Activated naive CD4-positive, alpha-beta T cell treated with anti-CD3 and anti-CD28 coated beads for 36 hours (primary cell): ENCODE results near the gene CDC42BPA. TPM values are rescaled to one million over a fixed set of nuclear protein-coding genes. Genes with fewer than 3 reads are reported as not detected.
"Not testable (repeated sequence)": the region's sequence is repeated elsewhere in the genome, so short reads cannot be mapped to it uniquely, and the experiment has no call there.

ENCODE experiments used
- CTCF ChIA-PET: fragments of 350-600 bp; sonication (Branson Sonifier 250); formaldehyde crosslinking; loops from one replicate; lab custom pipeline; 2021; ENCODE audit warnings: antibody characterized with exemption; lab: Charles Lee
- DNase-seq: peaks from one replicate; pipeline ENCODE4 v3.0.0-alpha.2; 2020
- H3K27ac Mint-ChIP-seq: one replicate; pipeline ENCODE4 v1.8.0; 2021; ENCODE audit warnings: mild to moderate bottlenecking, mixed read lengths
- H3K27me3 Mint-ChIP-seq: one replicate; pipeline ENCODE4 v1.8.0; 2021; ENCODE audit warnings: low read depth, mixed read lengths
- H3K36me3 Mint-ChIP-seq: one replicate; pipeline ENCODE4 v1.8.0; 2021; ENCODE audit warnings: low read depth, mixed read lengths
- H3K4me1 Mint-ChIP-seq: one replicate; pipeline ENCODE4 v1.8.0; 2021; ENCODE audit warnings: low read depth, mixed read lengths
- H3K4me3 Mint-ChIP-seq: one replicate; pipeline ENCODE4 v1.8.0; 2021; ENCODE audit warnings: mild to moderate bottlenecking, moderate library complexity, mixed read lengths
- H3K9me3 Mint-ChIP-seq: one replicate; pipeline ENCODE4 v1.8.0; 2021; ENCODE audit warnings: mixed read lengths
- intact Hi-C: fragments of 100-400 bp; cut with micrococcal nuclease; formaldehyde crosslinking; loops from one replicate; pipeline ENCODE4 v1.15.1; 2023
- total RNA-seq, 2 experiments: library from RNA; stranded (reverse); gene quantifications; one replicate each; pipeline ENCODE4 v1.2.3, GENCODE V29; 2021

The CDC42BPA gene
- total RNA-seq, 2 experiments from 2014 or later, result 5.0 to 5.8 TPM

GRCh38 chr1:227156520-227156919 lies 161.8 kb downstream of the CDC42BPA start:
- no peaks in the 10 kb centered on the region for H3K9me3 Mint-ChIP-seq
- H3K36me3 Mint-ChIP-seq, result no peaks in the 10 kb centered on the region
- H3K27ac Mint-ChIP-seq, result no peak overlapping the region
- H3K4me1 Mint-ChIP-seq, result no peaks in the 10 kb centered on the region
- CTCF ChIA-PET, result no interaction called here
- no peak overlapping the region for H3K4me3 Mint-ChIP-seq
- DNase-seq, result no peak
- intact Hi-C loops, result no loop called here
- H3K27me3 Mint-ChIP-seq, result no peaks in the 10 kb centered on the region

GRCh38 chr1:227155688-227156087 lies 162.6 kb downstream of the CDC42BPA start:
- no peak for DNase-seq
- H3K27ac Mint-ChIP-seq, result no peak overlapping the region
- CTCF ChIA-PET, result no interaction called here

GRCh38 chr1:227155004-227155403 lies 163.3 kb downstream of the CDC42BPA start:
- H3K4me1 Mint-ChIP-seq, result no peaks in the 10 kb centered on the region
- CTCF ChIA-PET, result no interaction called here
- H3K36me3 Mint-ChIP-seq, result no peaks in the 10 kb centered on the region
- H3K9me3 Mint-ChIP-seq, result no peaks in the 10 kb centered on the region
- H3K27me3 Mint-ChIP-seq, result no peaks in the 10 kb centered on the region
- no peak for DNase-seq
- H3K27ac Mint-ChIP-seq, result no peak overlapping the region
- no peak overlapping the region for H3K4me3 Mint-ChIP-seq
- intact Hi-C loops, result no loop called here

More at GRCh38 chr1:227155688-227156087, 162.6 kb downstream of the CDC42BPA start:
- Mint-ChIP-seq H3K4me1 (no peaks in the 10 kb centered on the region), H3K27me3 (no peaks in the 10 kb centered on the region), H3K9me3 (no peaks in the 10 kb centered on the region), H3K4me3 (no peak overlapping the region), H3K36me3 (no peaks in the 10 kb centered on the region)
- intact Hi-C loops, result no loop called here

GRCh38 chr1:227152525-227152924 lies 165.8 kb downstream of the CDC42BPA start:
- no peaks in the 10 kb centered on the region for H3K9me3 Mint-ChIP-seq
- H3K4me3 Mint-ChIP-seq, result no peak overlapping the region
- CTCF ChIA-PET, result no interaction called here
- H3K27me3 Mint-ChIP-seq, result no peaks in the 10 kb centered on the region
- no peak overlapping the region for H3K27ac Mint-ChIP-seq
- DNase-seq, result no peak
- no peaks in the 10 kb centered on the region for H3K36me3 Mint-ChIP-seq
- intact Hi-C loops, result no loop called here
- no peaks in the 10 kb centered on the region for H3K4me1 Mint-ChIP-seq

GRCh38 chr1:227140376-227140775 lies 177.9 kb downstream of the CDC42BPA start:
- Mint-ChIP-seq H3K27ac (no peak overlapping the region), H3K4me1 (no peaks in the 10 kb centered on the region), H3K27me3 (peaks cover 2% of the 10 kb centered on the region), H3K9me3 (no peaks in the 10 kb centered on the region), H3K36me3 (no peaks in the 10 kb centered on the region), H3K4me3 (no peak overlapping the region)
- intact Hi-C loops, result no loop called here
- no peak for DNase-seq
- CTCF ChIA-PET, result no interaction called here

- Mint-ChIP-seq H3K36me3 (no peaks in the 10 kb centered on the region), H3K9me3 (no peaks in the 10 kb centered on the region), H3K27ac (no peak overlapping the region), H3K4me1 (no peaks in the 10 kb centered on the region), H3K4me3 (no peak overlapping the region), H3K27me3 (peaks cover 6% of the 10 kb centered on the region)
- intact Hi-C loops, result no loop called here
- no peak for DNase-seq
- CTCF ChIA-PET, result no interaction called here
Measured at GRCh38 chr1:227136210-227136820, 182.0 kb downstream of the CDC42BPA start.

GRCh38 chr1:227134686-227135314 lies 183.5 kb downstream of the CDC42BPA start:
- DNase-seq, result no peak
- intact Hi-C loops, result no loop called here
- Mint-ChIP-seq H3K36me3 (no peaks in the 10 kb centered on the region), H3K27ac (no peak overlapping the region), H3K9me3 (no peaks in the 10 kb centered on the region), H3K27me3 (peaks cover 6% of the 10 kb centered on the region), H3K4me1 (no peaks in the 10 kb centered on the region), H3K4me3 (no peak overlapping the region)
- CTCF ChIA-PET, result no interaction called here

GRCh38 chr1:227132695-227133094 lies 185.6 kb downstream of the CDC42BPA start:
- DNase-seq, H3K4me1 Mint-ChIP-seq, H3K27ac Mint-ChIP-seq, CTCF ChIA-PET, H3K27me3 Mint-ChIP-seq, H3K9me3 Mint-ChIP-seq, intact Hi-C loops, H3K4me3 Mint-ChIP-seq, H3K36me3 Mint-ChIP-seq: not testable (repeated sequence)

- H3K4me1 Mint-ChIP-seq, result no peaks in the 10 kb centered on the region
- DNase-seq, result no peak
- peaks cover 6% of the 10 kb centered on the region for H3K27me3 Mint-ChIP-seq
- no peaks in the 10 kb centered on the region for H3K9me3 Mint-ChIP-seq
- no peak overlapping the region for H3K27ac Mint-ChIP-seq
- no peak overlapping the region for H3K4me3 Mint-ChIP-seq
- CTCF ChIA-PET, result no interaction called here
- no peaks in the 10 kb centered on the region for H3K36me3 Mint-ChIP-seq
- intact Hi-C loops, result no loop called here
Measured at GRCh38 chr1:227131193-227131592, 187.1 kb downstream of the CDC42BPA start.

- H3K4me3 Mint-ChIP-seq, result no peak overlapping the region
- no peak for DNase-seq
- CTCF ChIA-PET, result no interaction called here
- no peak overlapping the region for H3K27ac Mint-ChIP-seq
- no peaks in the 10 kb centered on the region for H3K9me3 Mint-ChIP-seq
- H3K36me3 Mint-ChIP-seq, result no peaks in the 10 kb centered on the region
- no peaks in the 10 kb centered on the region for H3K4me1 Mint-ChIP-seq
- intact Hi-C loops, result no loop called here
- no peaks in the 10 kb centered on the region for H3K27me3 Mint-ChIP-seq
Measured at GRCh38 chr1:227127891-227128290, 190.4 kb downstream of the CDC42BPA start.

GRCh38 chr1:227125929-227126545 lies 192.3 kb downstream of the CDC42BPA start:
- H3K4me1 Mint-ChIP-seq, result no peaks in the 10 kb centered on the region
- no peak for DNase-seq
- no peak overlapping the region for H3K4me3 Mint-ChIP-seq
- CTCF ChIA-PET, result no interaction called here
- intact Hi-C loops, result no loop called here
- no peaks in the 10 kb centered on the region for H3K36me3 Mint-ChIP-seq
- no peak overlapping the region for H3K27ac Mint-ChIP-seq
- no peaks in the 10 kb centered on the region for H3K9me3 Mint-ChIP-seq
- H3K27me3 Mint-ChIP-seq, result peaks cover 4% of the 10 kb centered on the region

- no peak for DNase-seq
- H3K27ac Mint-ChIP-seq, result no peak overlapping the region
- CTCF ChIA-PET, result interaction anchor here (0.7 kb wide), 1 partner anchor 8 kb away, joined by 3 read pairs; no protein-coding TSS in a partner anchor
- no peaks in the 10 kb centered on the region for H3K9me3 Mint-ChIP-seq
- intact Hi-C loops, result no loop called here
- no peaks in the 10 kb centered on the region for H3K36me3 Mint-ChIP-seq
- H3K4me1 Mint-ChIP-seq, result no peaks in the 10 kb centered on the region
- H3K4me3 Mint-ChIP-seq, result no peak overlapping the region
- H3K27me3 Mint-ChIP-seq, result peaks cover 4% of the 10 kb centered on the region
Measured at GRCh38 chr1:227124473-227124872, 193.8 kb downstream of the CDC42BPA start.

- no peaks in the 10 kb centered on the region for H3K36me3 Mint-ChIP-seq
- no peak for DNase-seq
- CTCF ChIA-PET, result interaction anchor here (0.6 kb wide), 1 partner anchor 180 kb away, joined by 3 read pairs; no protein-coding TSS in a partner anchor
- H3K4me3 Mint-ChIP-seq, result no peak overlapping the region
- no peaks in the 10 kb centered on the region for H3K9me3 Mint-ChIP-seq
- peaks cover 4% of the 10 kb centered on the region for H3K27me3 Mint-ChIP-seq
- intact Hi-C loops, result no loop called here
- no peaks in the 10 kb centered on the region for H3K4me1 Mint-ChIP-seq
- no peak overlapping the region for H3K27ac Mint-ChIP-seq
Measured at GRCh38 chr1:227120826-227121225, 197.5 kb downstream of the CDC42BPA start.
